H1 (cell line): ENCODE results near the gene SFXN4. TPM values are rescaled to one million over a fixed set of nuclear protein-coding genes. Genes with fewer than 3 reads are reported as not detected.

ENCODE experiments used
- ASH2L ChIP-seq: fragments of 200-600, 300-600 bp; sonication (generic); IDR thresholded peaks from one replicate; pipeline ENCODE4 v1.7.1; 2017; ENCODE audit warnings: low read length
- BACH1 ChIP-seq: IDR thresholded peaks from 2 replicates; pipeline ENCODE4 v1.6.1; 2012; ENCODE audit warnings: low read length, improper control_type of control experiment
- CBX5 ChIP-seq: fragments of 300-800, 300-1000 bp; sonication (generic); IDR thresholded peaks from 2 replicates; pipeline ENCODE4 v1.7.1; 2016; ENCODE audit warnings: antibody characterized with exemption, low read length, low read depth
- CHD2 ChIP-seq: IDR thresholded peaks from 2 replicates; pipeline ENCODE4 v1.6.1; 2012; ENCODE audit warnings: low read length, improper control_type of control experiment
- CTBP2 ChIP-seq: IDR thresholded peaks from 2 replicates; pipeline ENCODE4 v1.7.0; 2011; ENCODE audit warnings: borderline replicate concordance, mild to moderate bottlenecking, moderate library complexity, mixed read lengths, low read length; ENCODE audit not compliant: insufficient read depth, insufficient read length
- EGR1 ChIP-seq: IDR thresholded peaks from 2 replicates; pipeline ENCODE4 v1.6.1; 2011; ENCODE audit warnings: low read depth, low read length, borderline replicate concordance
- EP300 ChIP-seq, 2 experiments: IDR thresholded peaks; 1 replicate in 1 of 2; 2 replicates in 1 of 2; pipeline ENCODE4 v1.6.1; 2011 to 2012; ENCODE audit warnings: low read depth in 2 of 2, low read length in 2 of 2, mild to moderate bottlenecking in 2 of 2, borderline replicate concordance in 1 of 2, inconsistent platforms in 1 of 2, moderate library complexity in 1 of 2
- FOSL1 ChIP-seq: IDR thresholded peaks from 2 replicates; pipeline ENCODE4 v1.6.1; 2011; ENCODE audit warnings: mild to moderate bottlenecking, low read depth, low read length, moderate library complexity; ENCODE audit not compliant: insufficient read depth
- GTF2F1 ChIP-seq: IDR thresholded peaks from 2 replicates; pipeline ENCODE4 v1.6.1; 2012; ENCODE audit warnings: low read depth, low read length, improper control_type of control experiment, borderline replicate concordance
- JUND ChIP-seq: IDR thresholded peaks from 2 replicates; pipeline ENCODE4 v1.6.1; 2011; ENCODE audit warnings: mild to moderate bottlenecking, improper control_type of control experiment, low read length
- KDM1A ChIP-seq: fragments of 200-600, 300-600 bp; sonication (generic); IDR thresholded peaks from 2 replicates; pipeline ENCODE4 v1.7.1; 2016; ENCODE audit warnings: mild to moderate bottlenecking, low read length, borderline replicate concordance
- NANOG ChIP-seq: IDR thresholded peaks from 2 replicates; pipeline ENCODE4 v1.6.1; 2011; ENCODE audit warnings: low read length, low read depth, mild to moderate bottlenecking, inconsistent platforms; ENCODE audit not compliant: insufficient read depth, poor library complexity, severe bottlenecking
- NRF1 ChIP-seq: IDR thresholded peaks from 2 replicates; pipeline ENCODE4 v1.6.1; 2011; ENCODE audit warnings: mild to moderate bottlenecking, low read depth, low read length, improper control_type of control experiment
- POU5F1 ChIP-seq: IDR thresholded peaks from 2 replicates; pipeline ENCODE4 v1.6.1; 2011; ENCODE audit warnings: low read depth, mild to moderate bottlenecking, low read length, moderate library complexity
- RBBP5 ChIP-seq: IDR thresholded peaks from 2 replicates; pipeline ENCODE4 v1.7.1; 2012; ENCODE audit warnings: low read depth, mild to moderate bottlenecking, inconsistent platforms, low read length, moderate library complexity, borderline replicate concordance
- RFX5 ChIP-seq: IDR thresholded peaks from 2 replicates; pipeline ENCODE4 v1.6.1; 2011; ENCODE audit warnings: low read depth, low read length, improper control_type of control experiment, borderline replicate concordance
- RXRA ChIP-seq: IDR thresholded peaks from 2 replicates; pipeline ENCODE4 v1.6.1; 2011; ENCODE audit warnings: low read depth, mild to moderate bottlenecking, low read length, moderate library complexity; ENCODE audit not compliant: insufficient read depth
- SIN3A ChIP-seq, 2 experiments: IDR thresholded peaks in 1 of 2; conservative IDR thresholded peaks in 1 of 2; 2 replicates each; pipeline ENCODE4 v1.6.1; 2011 to 2012; ENCODE audit warnings: low read length in 2 of 2, improper control_type of control experiment in 1 of 2, low read depth in 1 of 2, mild to moderate bottlenecking in 1 of 2
- SIRT6 ChIP-seq: IDR thresholded peaks from one replicate; pipeline ENCODE4 v1.7.1; 2012; ENCODE audit warnings: low read length, inconsistent platforms
- SIX5 ChIP-seq: IDR thresholded peaks from 2 replicates; pipeline ENCODE4 v1.6.1; 2011; ENCODE audit warnings: mild to moderate bottlenecking, low read depth, low read length
- SP1 ChIP-seq: IDR thresholded peaks from 2 replicates; pipeline ENCODE4 v1.6.1; 2011; ENCODE audit warnings: low read depth, low read length
- TCF12 ChIP-seq: IDR thresholded peaks from 2 replicates; pipeline ENCODE4 v1.6.1; 2011; ENCODE audit warnings: low read depth, mild to moderate bottlenecking, low read length
- YY1 ChIP-seq: IDR thresholded peaks from 2 replicates; pipeline ENCODE4 v1.6.1; 2011; ENCODE audit warnings: low read depth, mild to moderate bottlenecking, low read length
- ZNF274 ChIP-seq: IDR thresholded peaks from 2 replicates; pipeline ENCODE4 v1.7.0; 2012; ENCODE audit warnings: low read length, borderline replicate concordance; ENCODE audit errors: extremely low read depth
- polyA plus RNA-seq, 7 experiments: library from polyadenylated mRNA; depleted of rRNA in 3 of 7; stranded (reverse) in 5 of 7; unstranded in 2 of 7; fragments of >200 nt in 5 of 7; fragments of 200-250 nt in 2 of 7; gene quantifications; 1 replicate in 5 of 7; 2 replicates in 1 of 7; 4 replicates in 1 of 7; pipeline versions ENCODE4 v1.2.1 to v1.2.3, GENCODE V29; 2011 to 2013; ENCODE audit warnings: missing spikeins in 2 of 7, mixed read lengths in 2 of 7
- total RNA-seq: library from RNA; stranded (reverse); fragmentation: NEBNext Ultra II Directional; extraction: Animal tissue kit (Norgen Biotek cat#: 25700); gene quantifications from 2 replicates; pipeline ENCODE4 v1.2.1, GENCODE V29; 2021

Gene SFXN4
- total and polyA plus RNA-seq, 2 of the 8 experiments (the other 6 are each of a cell fraction or from before 2014, with no cell fraction given): 15.4 to 21.6 TPM

DNA sequence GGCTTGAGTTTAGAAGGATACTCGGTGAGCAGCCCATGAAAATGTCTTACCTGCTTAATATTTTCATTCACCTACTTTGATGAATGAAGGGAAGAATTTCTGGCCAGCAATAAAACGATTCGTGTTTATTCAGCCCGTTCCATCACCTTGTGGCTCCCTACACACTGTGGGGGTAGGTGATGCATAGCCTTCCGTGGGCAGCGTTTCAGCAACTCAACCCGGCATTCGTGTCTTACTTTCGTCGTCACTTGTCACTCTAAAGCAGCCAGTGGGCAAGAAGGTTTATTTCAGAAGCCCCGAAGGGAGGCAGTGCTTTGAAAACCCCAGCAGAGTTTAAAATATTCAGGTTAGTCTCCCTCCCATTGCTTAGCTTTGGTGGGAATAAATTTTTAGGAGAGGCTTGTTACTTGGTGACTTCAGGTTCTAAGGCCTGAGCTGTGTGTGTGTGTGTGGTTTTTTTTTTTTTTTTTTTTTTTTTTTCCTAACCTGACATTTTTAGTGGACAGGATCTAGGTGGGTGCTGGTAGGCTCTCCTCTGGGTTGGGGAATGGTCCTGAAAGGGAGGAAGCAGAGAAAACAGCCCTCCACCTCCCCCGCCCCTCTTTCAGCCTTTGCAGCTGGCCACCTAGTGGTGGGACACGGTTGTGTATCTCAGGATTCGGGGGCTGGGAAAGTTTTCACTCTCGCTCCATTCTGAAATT is 43.7 kb upstream of the SFXN4 start (continued):
- TF ChIP-seq RBBP5: no peak
- TF ChIP-seq ASH2L: no peak
- no peak for TF ChIP-seq FOSL1
- no peak for TF ChIP-seq RFX5
- TF ChIP-seq SIN3A (conservative IDR thresholded peaks at IDR 0.05 in 1 of 2, IDR thresholded peaks at IDR 0.05 in 1 of 2; ENCODE audit: low read depth in 1 of 2, low read length in 2 of 2): 0 out of 4 replicates have a peak, but pooled peaks of 1 of the 2 experiments have one; percentile 49
- no peak for TF ChIP-seq BACH1
- TF ChIP-seq RXRA: no peak
- no peak for TF ChIP-seq GTF2F1
- no peak for TF ChIP-seq YY1
- TF ChIP-seq ZNF274: no peak
- no peak for TF ChIP-seq JUND
- TF ChIP-seq KDM1A: no peak
- no peak for TF ChIP-seq CBX5
- no peak for TF ChIP-seq EP300 (IDR thresholded peaks at IDR 0.05; ENCODE audit: borderline replicate concordance in 1 of 2, low read depth in 2 of 2, low read length in 2 of 2)
- no peak for TF ChIP-seq NANOG
- no peak for TF ChIP-seq CTBP2
- no peak for TF ChIP-seq CHD2
- no peak for TF ChIP-seq SIX5
- TF ChIP-seq SIRT6: no peak
- no peak for TF ChIP-seq NRF1
- TF ChIP-seq TCF12: no peak
- no peak for TF ChIP-seq SP1
- TF ChIP-seq EGR1: 0 out of 2 replicates have a peak, but pooled peaks have one; percentile 10
- no peak for TF ChIP-seq POU5F1
